Smooth muscle cell (in vitro differentiated cells): ENCODE measurements around the gene APOA5. TPM values are rescaled to one million over a fixed set of nuclear protein-coding genes. Genes with fewer than 3 reads are reported as not detected.

Experiments
- DNase-seq: peaks from one replicate; lab custom pipeline; 2025; ENCODE audit not compliant: unreplicated experiment; lab: John Stamatoyannopoulos, UW
- H2AFZ ChIP-seq: fragments of 200-600 bp; sonication (generic); 2 replicates; pipeline ENCODE4 v1.6.0; 2016; ENCODE audit warnings: antibody characterized with exemption, low read depth, mild to moderate bottlenecking
- H3F3A ChIP-seq: fragments of 200-600 bp; sonication (generic); 2 replicates; pipeline ENCODE4 v1.6.0; 2017; ENCODE audit warnings: antibody characterized with exemption, low read depth
- H3K27ac ChIP-seq: fragments of 200-600 bp; sonication (generic); 2 replicates; pipeline ENCODE4 v1.5.1; 2016; ENCODE audit warnings: low read depth, mild to moderate bottlenecking
- H3K27me3 ChIP-seq: fragments of 200-600 bp; sonication (generic); 2 replicates; pipeline ENCODE4 v1.6.1; 2016; ENCODE audit warnings: low read depth, mild to moderate bottlenecking
- H3K36me3 ChIP-seq: fragments of 200-600 bp; sonication (generic); 2 replicates; pipeline ENCODE4 v1.5.1; 2016; ENCODE audit warnings: low read depth
- H3K4me1 ChIP-seq: fragments of 200-600 bp; sonication (generic); 2 replicates; pipeline ENCODE4 v1.5.1; 2016; ENCODE audit warnings: low read depth
- H3K4me2 ChIP-seq: fragments of 200-600 bp; sonication (generic); 2 replicates; pipeline ENCODE4 v1.6.0; 2016; ENCODE audit warnings: mild to moderate bottlenecking
- H3K4me3 ChIP-seq: fragments of 200-600 bp; sonication (generic); 2 replicates; pipeline ENCODE4 v1.5.1; 2016; ENCODE audit warnings: mild to moderate bottlenecking
- H3K79me2 ChIP-seq: fragments of 200-600 bp; sonication (generic); 2 replicates; pipeline ENCODE4 v1.6.0; 2016; ENCODE audit warnings: low read depth, mild to moderate bottlenecking
- H3K9ac ChIP-seq: fragments of 200-600 bp; sonication (generic); 2 replicates; pipeline ENCODE4 v1.6.0; 2016; ENCODE audit warnings: low read depth
- H3K9me3 ChIP-seq: fragments of 200-600 bp; sonication (generic); replicated peaks from 2 replicates; pipeline ENCODE4 v1.5.1; 2016; ENCODE audit warnings: low read depth
- H4K20me1 ChIP-seq: fragments of 200-600 bp; sonication (generic); 2 replicates; pipeline ENCODE4 v1.6.0; 2016; ENCODE audit warnings: low read depth
- CTCF ChIP-seq: fragments of 200-600 bp; sonication (generic); IDR thresholded peaks from 2 replicates; pipeline ENCODE4 v1.5.1; 2017; ENCODE audit warnings: borderline replicate concordance, mild to moderate bottlenecking, antibody characterized with exemption; ENCODE audit not compliant: insufficient read depth, poor library complexity, severe bottlenecking
- WGBS: methylation state at CpG from one replicate; pipeline ENCODE4 v1.1.7; 2016; ENCODE audit warnings: low lambda C conversion rate; 5-methylcytosine and 5-hydroxymethylcytosine counted together
- polyA plus RNA-seq: library from polyadenylated mRNA; unstranded; fragments of >200 nt; fragmentation: Nextera tagmentation; extraction: Ambion mirVana; gene quantifications from 2 replicates; pipeline ENCODE4 v1.2.1, GENCODE V29; 2016
- total RNA-seq: library from RNA; depleted of rRNA; stranded (reverse); fragments of >200 nt; gene quantifications from 2 replicates; pipeline ENCODE4 v1.2.3, GENCODE V29; 2014

Gene APOA5
- total RNA-seq (not detected in 2 replicates), polyA plus RNA-seq (not detected in 2 replicates)

GRCh38 chr11:116791813-116792143, at the start of gene APOA5:
Gene APOA5 (minus strand): TSS chr11:116791879. CDS start chr11:116791860, 19 bp downstream.
- H3K4me1 ChIP-seq: peaks cover 10% of the 10 kb centered on the region
- no peaks in the 10 kb centered on the region for H3K36me3 ChIP-seq
- no peaks in the 10 kb centered on the region for H3K9me3 ChIP-seq
- WGBS: 90% methylated on average over 7 of the region's 7 CpGs
- peak within 1 kb of the TSS; percentile 68 for H2AFZ ChIP-seq
- peak within 1 kb of the TSS; percentile 33 for H3K4me2 ChIP-seq
- H3K4me3 ChIP-seq: no peak within 1 kb of the TSS
- H3K27ac ChIP-seq: no peak within 1 kb of the TSS
- no peaks in the 10 kb centered on the region for H3K27me3 ChIP-seq
- peaks cover 7% of the 10 kb centered on the region for H3K79me2 ChIP-seq
- H3K9ac ChIP-seq: no peak within 1 kb of the TSS
- no peak for DNase-seq
- no peaks in the 10 kb centered on the region for H4K20me1 ChIP-seq
- no peak for TF ChIP-seq CTCF
- H3F3A ChIP-seq: no peaks in the 10 kb centered on the region

GRCh38 chr11:116840746-116841296, 49.1 kb upstream of the APOA5 start:
- Histone ChIP-seq H3K27ac (no peak overlapping the region), H3K4me3 (no peak overlapping the region), H3K36me3 (no peaks in the 10 kb centered on the region), H3K27me3 (no peaks in the 10 kb centered on the region), H3K4me1 (peaks cover 3% of the 10 kb centered on the region), H3K9ac (no peak overlapping the region), H3K79me2 (no peaks in the 10 kb centered on the region), H3K4me2 (no peak overlapping the region), H3F3A (no peaks in the 10 kb centered on the region), H3K9me3 (no peaks in the 10 kb centered on the region), H2AFZ (no peak overlapping the region), H4K20me1 (no peaks in the 10 kb centered on the region)
- no peak for TF ChIP-seq CTCF
- 84% methylated on average over 9 of the region's 9 CpGs for WGBS
- DNase-seq: no peak

GRCh38 chr11:116840224-116840745, 48.6 kb upstream of the APOA5 start:
- no peak overlapping the region for H3K4me2 ChIP-seq
- no peak for TF ChIP-seq CTCF
- no peak overlapping the region for H3K9ac ChIP-seq
- no peak overlapping the region for H3K27ac ChIP-seq
- H3K27me3 ChIP-seq: no peaks in the 10 kb centered on the region
- DNase-seq: no peak
- H3K4me3 ChIP-seq: no peak overlapping the region
- no peaks in the 10 kb centered on the region for H3K79me2 ChIP-seq
- peaks cover 3% of the 10 kb centered on the region for H3K4me1 ChIP-seq
- 75% methylated on average over 6 of the region's 6 CpGs for WGBS
- H3K9me3 ChIP-seq: no peaks in the 10 kb centered on the region
- H4K20me1 ChIP-seq: no peaks in the 10 kb centered on the region
- H2AFZ ChIP-seq: no peak overlapping the region
- no peaks in the 10 kb centered on the region for H3F3A ChIP-seq
- H3K36me3 ChIP-seq: no peaks in the 10 kb centered on the region

- H3K79me2 ChIP-seq: no peaks in the 10 kb centered on the region
- H2AFZ ChIP-seq: no peak overlapping the region
- H3K4me2 ChIP-seq: no peak overlapping the region
- H3K4me1 ChIP-seq: peaks cover 3% of the 10 kb centered on the region
- TF ChIP-seq CTCF: no peak
- no peak for DNase-seq
- H3K27ac ChIP-seq: no peak overlapping the region
- H3K9ac ChIP-seq: no peak overlapping the region
- H3K27me3 ChIP-seq: no peaks in the 10 kb centered on the region
- H3K36me3 ChIP-seq: no peaks in the 10 kb centered on the region
- WGBS: 95% methylated on average over 6 of the region's 6 CpGs
- no peaks in the 10 kb centered on the region for H3F3A ChIP-seq
- no peak overlapping the region for H3K4me3 ChIP-seq
- H4K20me1 ChIP-seq: no peaks in the 10 kb centered on the region
- no peaks in the 10 kb centered on the region for H3K9me3 ChIP-seq
Measured at GRCh38 chr11:116838321-116839084, 46.8 kb upstream of the APOA5 start.
